NT2/D1 (cell line): Measurements from ENCODE around the gene CMPK2.

Experiments used
- SUZ12 ChIP-seq: IDR thresholded peaks from 2 replicates; pipeline ENCODE4 v1.6.1; 2011; ENCODE audit not compliant: insufficient read length, insufficient read depth; ENCODE audit errors: extremely low read depth
- YY1 ChIP-seq: IDR thresholded peaks from 2 replicates; pipeline ENCODE4 v1.6.1; 2011; ENCODE audit not compliant: insufficient read length, insufficient read depth
- ZNF274 ChIP-seq: IDR thresholded peaks from 2 replicates; pipeline ENCODE4 v1.6.1; 2011; ENCODE audit warnings: mild to moderate bottlenecking, low read depth, low read length

DNA sequence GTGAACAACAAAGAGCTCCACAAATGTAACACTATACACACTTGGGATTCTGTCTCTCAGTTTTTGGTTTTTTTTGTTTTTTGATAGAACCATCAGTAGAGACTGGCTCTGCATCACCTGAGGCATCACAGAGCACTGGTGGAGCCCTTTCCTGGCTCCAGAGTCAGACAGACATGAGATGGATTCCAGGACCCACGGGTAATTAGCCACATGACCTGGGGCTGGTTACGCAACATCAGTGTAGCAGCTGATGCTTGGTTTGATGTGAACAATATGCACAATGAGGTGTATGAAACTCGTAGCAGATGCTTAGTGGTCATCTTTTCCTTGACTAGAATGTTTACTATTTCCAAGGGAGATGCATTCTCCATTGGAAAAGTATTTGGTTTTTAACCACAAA, 40.7 kb downstream of the CMPK2 start:
- TF ChIP-seq SUZ12 (no peak), ZNF274 (no peak), YY1 (no peak)
